ENCODE measurements around the gene RNU5D-1. TPM values are rescaled to one million over a fixed set of nuclear protein-coding genes. Genes with fewer than 3 reads are reported as not detected.

Gene RNU5D-1
- polyA plus RNA-seq, 1 experiment, result not detected

- no peak for DNase-seq (ENCODE audit: low read depth)
- TF ChIP-seq, protein P1, sequence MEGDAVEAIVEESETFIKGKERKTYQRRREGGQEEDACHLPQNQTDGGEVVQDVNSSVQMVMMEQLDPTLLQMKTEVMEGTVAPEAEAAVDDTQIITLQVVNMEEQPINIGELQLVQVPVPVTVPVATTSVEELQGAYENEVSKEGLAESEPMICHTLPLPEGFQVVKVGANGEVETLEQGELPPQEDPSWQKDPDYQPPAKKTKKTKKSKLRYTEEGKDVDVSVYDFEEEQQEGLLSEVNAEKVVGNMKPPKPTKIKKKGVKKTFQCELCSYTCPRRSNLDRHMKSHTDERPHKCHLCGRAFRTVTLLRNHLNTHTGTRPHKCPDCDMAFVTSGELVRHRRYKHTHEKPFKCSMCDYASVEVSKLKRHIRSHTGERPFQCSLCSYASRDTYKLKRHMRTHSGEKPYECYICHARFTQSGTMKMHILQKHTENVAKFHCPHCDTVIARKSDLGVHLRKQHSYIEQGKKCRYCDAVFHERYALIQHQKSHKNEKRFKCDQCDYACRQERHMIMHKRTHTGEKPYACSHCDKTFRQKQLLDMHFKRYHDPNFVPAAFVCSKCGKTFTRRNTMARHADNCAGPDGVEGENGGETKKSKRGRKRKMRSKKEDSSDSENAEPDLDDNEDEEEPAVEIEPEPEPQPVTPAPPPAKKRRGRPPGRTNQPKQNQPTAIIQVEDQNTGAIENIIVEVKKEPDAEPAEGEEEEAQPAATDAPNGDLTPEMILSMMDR (IDR thresholded peaks at IDR 0.05; ENCODE audit: insufficient read depth, low read depth, low read length), result no peak
- ChIA-PET POLR2A (no interaction called here), CTCF (interaction anchor here (1.0 kb wide), 1 partner anchor 759 kb away, joined by 3 read pairs; no protein-coding TSS in a partner anchor)
- no peak overlapping the region for H3K4me3 ChIP-seq (ENCODE audit: low read depth, low read length)
- no peaks in the 10 kb centered on the region for H3K36me3 ChIP-seq (ENCODE audit: control insufficient read depth, insufficient read depth, low read length)
- no peaks in the 10 kb centered on the region for H3K27me3 ChIP-seq (ENCODE audit: control insufficient read depth, insufficient read depth, low read length)
These were observed 2.4 kb upstream of the RNU5D-1 start for GRCh38 chr1:44733365-44733764.

DNA sequence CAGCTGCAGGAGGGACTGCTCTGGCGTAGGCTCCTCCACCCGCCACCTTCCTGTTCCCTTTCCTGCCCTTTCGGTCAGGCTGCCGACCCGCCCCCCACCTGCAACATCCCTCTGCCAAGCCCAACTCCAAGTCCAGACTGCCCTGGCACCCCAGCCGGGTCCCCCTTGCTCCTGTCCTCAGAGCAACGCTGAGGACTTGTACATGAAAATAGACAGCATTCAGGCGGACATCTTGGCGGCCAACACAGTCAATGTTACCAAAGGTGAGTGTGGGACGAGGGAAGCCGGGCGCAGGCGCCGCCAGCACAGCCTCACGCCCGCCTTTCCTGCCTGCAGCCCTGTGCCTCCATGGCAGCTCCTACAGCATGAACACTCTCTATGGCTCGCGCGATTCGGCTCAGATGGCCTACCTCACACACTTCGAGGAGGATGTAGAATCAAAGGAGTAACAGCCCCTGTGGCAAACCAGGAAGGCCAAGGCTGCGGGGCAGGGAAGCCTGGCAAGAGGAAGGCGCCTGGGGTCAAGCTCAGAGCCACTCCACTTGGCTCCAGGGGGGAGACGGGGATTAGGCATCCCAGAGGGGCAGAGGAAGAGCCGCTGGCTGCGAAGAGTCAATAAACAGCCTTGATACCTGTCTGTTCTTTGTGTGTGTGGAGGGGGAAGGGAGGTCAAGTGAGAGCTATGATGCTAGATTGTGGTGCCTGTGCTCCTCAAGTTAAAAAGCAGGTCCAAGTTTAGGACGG, 5.8 kb downstream of the RNU5D-1 start:
- H3K36me3 ChIP-seq (ENCODE audit: control insufficient read depth, insufficient read depth, low read length), result no peaks in the 10 kb centered on the region
- TF ChIP-seq, protein P1 (IDR thresholded peaks at IDR 0.05; ENCODE audit: insufficient read depth, low read depth, low read length), result no peak
- no peaks in the 10 kb centered on the region for H3K27me3 ChIP-seq (ENCODE audit: control insufficient read depth, insufficient read depth, low read length)
- H3K4me3 ChIP-seq (ENCODE audit: low read depth, low read length), result no peak overlapping the region
- POLR2A ChIA-PET, result no interaction called here
- no peak for DNase-seq (ENCODE audit: low read depth)
- CTCF ChIA-PET, result interaction anchor here (1.5 kb wide), 1 partner anchor 9 kb away, joined by 3 read pairs; no protein-coding TSS in a partner anchor

DNA sequence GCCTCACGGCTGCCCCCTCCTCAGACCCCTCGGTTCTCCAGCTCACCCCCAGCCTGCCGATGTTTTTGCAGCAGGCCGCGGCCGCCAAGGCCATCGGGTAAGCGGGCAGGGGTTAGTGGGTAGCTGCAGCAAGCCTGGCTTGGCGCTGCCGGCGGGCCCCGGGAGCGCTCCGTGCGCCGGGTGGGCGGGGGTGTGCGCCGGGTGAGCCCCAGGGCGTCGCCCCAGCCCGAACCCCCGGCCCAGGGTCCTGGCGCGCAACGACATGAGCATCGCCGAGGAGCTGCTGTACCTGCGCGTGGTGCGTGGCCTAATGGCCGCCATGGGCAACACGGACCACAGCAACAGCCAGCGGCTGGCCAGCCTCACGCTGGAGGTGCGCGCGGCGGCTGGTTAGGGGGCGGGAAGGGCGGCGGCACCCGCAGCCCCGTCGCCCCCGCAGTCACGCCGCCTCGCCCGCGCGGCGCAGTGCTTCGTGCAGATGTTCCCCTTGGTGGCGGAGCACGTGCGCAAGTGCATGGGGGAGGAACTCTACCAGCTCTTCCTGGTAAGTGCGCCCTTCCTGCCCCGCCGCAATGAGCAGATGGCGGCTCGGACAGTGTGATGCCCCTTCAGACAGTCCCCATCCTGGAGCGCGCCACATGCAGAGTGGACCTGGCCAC, 6.5 kb downstream of the RNU5D-1 start:
- POLR2A ChIA-PET, result no interaction called here
- CTCF ChIA-PET, result interaction anchor here (1.5 kb wide), 1 partner anchor 9 kb away, joined by 3 read pairs; no protein-coding TSS in a partner anchor
- H3K27me3 ChIP-seq (ENCODE audit: control insufficient read depth, insufficient read depth, low read length), result no peaks in the 10 kb centered on the region
- TF ChIP-seq, protein P1 (IDR thresholded peaks at IDR 0.05; ENCODE audit: insufficient read depth, low read depth, low read length), result no peak
- no peak for DNase-seq (ENCODE audit: low read depth)
- no peaks in the 10 kb centered on the region for H3K36me3 ChIP-seq (ENCODE audit: control insufficient read depth, insufficient read depth, low read length)
- H3K4me3 ChIP-seq (ENCODE audit: low read depth, low read length), result no peak overlapping the region

GRCh38 chr1:44723496-44724295, 7.3 kb downstream of the RNU5D-1 start:
- CTCF ChIA-PET, result interaction anchor here (0.6 kb wide), 1 partner anchor 144 kb away, joined by 3 read pairs; no protein-coding TSS in a partner anchor
- no peak for DNase-seq (ENCODE audit: low read depth)
- Histone ChIP-seq H3K36me3 (ENCODE audit: control insufficient read depth, insufficient read depth, low read length) (no peaks in the 10 kb centered on the region), H3K27me3 (ENCODE audit: control insufficient read depth, insufficient read depth, low read length) (no peaks in the 10 kb centered on the region), H3K4me3 (ENCODE audit: low read depth, low read length) (no peak overlapping the region)
- POLR2A ChIA-PET, result no interaction called here
- TF ChIP-seq, protein P1 (IDR thresholded peaks at IDR 0.05; ENCODE audit: insufficient read depth, low read depth, low read length), result no peak

DNA sequence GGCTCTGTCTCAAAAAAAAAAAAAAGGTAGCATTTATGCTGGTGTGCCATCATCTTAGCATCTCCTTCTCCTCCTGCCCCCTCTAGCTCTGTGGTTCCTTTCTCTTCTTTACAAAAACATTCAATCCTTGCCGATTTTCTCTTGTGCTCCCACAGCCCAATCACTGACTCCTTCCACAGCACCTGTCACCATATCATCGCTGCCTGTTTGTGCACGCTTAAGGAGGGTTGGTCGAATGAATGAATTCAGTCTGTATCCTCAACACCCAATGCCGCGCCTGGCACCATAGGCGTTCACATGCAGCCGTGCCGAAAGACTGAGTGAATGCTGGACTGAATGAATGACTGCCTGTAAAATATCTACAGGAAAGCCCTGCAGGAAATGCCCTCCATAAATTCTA, 7.9 kb downstream of the RNU5D-1 start:
- DNase-seq (ENCODE audit: low read depth), result no peak
- POLR2A ChIA-PET, result no interaction called here
- Histone ChIP-seq H3K36me3 (ENCODE audit: control insufficient read depth, insufficient read depth, low read length) (no peaks in the 10 kb centered on the region), H3K27me3 (ENCODE audit: control insufficient read depth, insufficient read depth, low read length) (0 out of 2 replicates have a peak, but pooled peaks cover 2% of the 10 kb centered on the region), H3K4me3 (ENCODE audit: low read depth, low read length) (no peak overlapping the region)
- CTCF ChIA-PET, result interaction anchor here (0.6 kb wide), 1 partner anchor 145 kb away, joined by 3 read pairs; no protein-coding TSS in a partner anchor
- TF ChIP-seq, protein P1 (IDR thresholded peaks at IDR 0.05; ENCODE audit: insufficient read depth, low read depth, low read length), result no peak
